Measurements from ENCODE around the gene APOBEC3G. TPM values are rescaled to one million over a fixed set of nuclear protein-coding genes. Genes with fewer than 3 reads are reported as not detected.
"Not testable (repeated sequence)": the region's sequence is repeated elsewhere in the genome, so short reads cannot be mapped to it uniquely, and the experiment has no call there.

Gene APOBEC3G
- total RNA-seq, 4 donors from 2014 or later, result 0.45 to 5.2 (median 1.5) TPM

- WGBS, result 89% methylated on average over 19 of the region's 19 CpGs
- H3K27ac ChIP-seq, result no peak overlapping the region
- H3K27me3 ChIP-seq, result no peaks in the 10 kb centered on the region
- H3K36me3 ChIP-seq, result peaks cover 4% of the 10 kb centered on the region
- no peaks in the 10 kb centered on the region for H3K9me3 ChIP-seq
- DNase-seq (ENCODE audit: low spot score in 2 of 2), result no peak
- peaks cover 17% of the 10 kb centered on the region for H3K4me1 ChIP-seq
- H3K4me3 ChIP-seq, result peak overlapping the region; percentile 57
- TF ChIP-seq CTCF (IDR thresholded peaks at IDR 0.05) (no peak), POLR2A (IDR thresholded peaks at IDR 0.05) (no peak), EP300 (IDR thresholded peaks at IDR 0.05) (no peak), POLR2AphosphoS5 (IDR thresholded peaks at IDR 0.05) (no peak)
Observed at GRCh38 chr22:39039306-39040126, 37.6 kb upstream of the APOBEC3G start.

- not testable (repeated sequence) for H3K27ac ChIP-seq; H3K9me3 ChIP-seq; H3K27me3 ChIP-seq; DNase-seq (ENCODE audit: low spot score in 2 of 2); H3K36me3 ChIP-seq
- Histone ChIP-seq H3K4me1 (peaks cover 17% of the 10 kb centered on the region), H3K4me3 (peak overlapping the region; percentile 57)
- WGBS, result 48% methylated on average over 8 of the region's 14 CpGs
Observed at GRCh38 chr22:39040155-39040537, 36.9 kb upstream of the APOBEC3G start.

- not testable (repeated sequence) for H3K27me3 ChIP-seq; H3K36me3 ChIP-seq; H3K9me3 ChIP-seq; DNase-seq (ENCODE audit: low spot score in 2 of 2)
- H3K4me1 ChIP-seq, result peaks cover 17% of the 10 kb centered on the region
- peak within 1 kb of the TSS; percentile 57 for H3K4me3 ChIP-seq
- WGBS, result 0% methylated on average over 3 of the region's 21 CpGs
- H3K27ac ChIP-seq, result peak within 1 kb of the TSS; percentile 78
Observed at GRCh38 chr22:39040538-39041296, 36.4 kb upstream of the APOBEC3G start, which contains the start of gene APOBEC3F. TSS of gene APOBEC3F (plus strand) at chr22:39040864. CDS start at chr22:39040961, 97 bp downstream.

- peaks cover 17% of the 10 kb centered on the region for H3K4me1 ChIP-seq
- no peak for DNase-seq (ENCODE audit: low spot score in 2 of 2)
- no peaks in the 10 kb centered on the region for H3K9me3 ChIP-seq
- TF ChIP-seq EP300 (IDR thresholded peaks at IDR 0.05) (no peak), POLR2AphosphoS5 (IDR thresholded peaks at IDR 0.05) (no peak), CTCF (IDR thresholded peaks at IDR 0.05) (no peak), POLR2A (IDR thresholded peaks at IDR 0.05) (no peak)
- WGBS, result 96% methylated on average over 7 of the region's 7 CpGs
- no peaks in the 10 kb centered on the region for H3K27me3 ChIP-seq
- peaks cover 4% of the 10 kb centered on the region for H3K36me3 ChIP-seq
- H3K4me3 ChIP-seq, result no peak overlapping the region
- no peak overlapping the region for H3K27ac ChIP-seq
Observed at GRCh38 chr22:39041908-39042307, 35.2 kb upstream of the APOBEC3G start.

GRCh38 chr22:39043063-39043462 lies 34.0 kb upstream of the APOBEC3G start:
- H3K4me1 ChIP-seq, result peaks cover 17% of the 10 kb centered on the region
- not testable (repeated sequence) for DNase-seq (ENCODE audit: low spot score in 2 of 2); H3K9me3 ChIP-seq; H3K36me3 ChIP-seq; H3K27me3 ChIP-seq; H3K27ac ChIP-seq; H3K4me3 ChIP-seq
- 91% methylated on average over 18 of the region's 18 CpGs for WGBS

GRCh38 chr22:39045136-39045535 lies 31.9 kb upstream of the APOBEC3G start:
- not testable (repeated sequence) for DNase-seq (ENCODE audit: low spot score in 2 of 2); H3K36me3 ChIP-seq; H3K27ac ChIP-seq; H3K27me3 ChIP-seq; H3K4me3 ChIP-seq; H3K9me3 ChIP-seq
- H3K4me1 ChIP-seq, result peaks cover 15% of the 10 kb centered on the region
- 77% methylated on average over 14 of the region's 14 CpGs for WGBS

GRCh38 chr22:39049486-39049885 lies 27.6 kb upstream of the APOBEC3G start:
- H3K27me3 ChIP-seq; H3K4me3 ChIP-seq; H3K36me3 ChIP-seq; H3K27ac ChIP-seq; H3K4me1 ChIP-seq; H3K9me3 ChIP-seq; DNase-seq (ENCODE audit: low spot score in 2 of 2): not testable (repeated sequence)
- 85% methylated on average over 7 of the region's 7 CpGs for WGBS

GRCh38 chr22:39051844-39052495 lies 25.1 kb upstream of the APOBEC3G start:
- not testable (repeated sequence) for H3K27me3 ChIP-seq; H3K4me1 ChIP-seq; H3K4me3 ChIP-seq; H3K36me3 ChIP-seq; H3K9me3 ChIP-seq; DNase-seq (ENCODE audit: low spot score in 2 of 2); H3K27ac ChIP-seq
- 74% methylated on average over 18 of the region's 18 CpGs for WGBS

All from suprapubic skin (tissue), 4 donors.